Transverse colon (tissue), 4 donors: Measurements from ENCODE around the gene MAPRE2.

Experiments
- POLR2A ChIP-seq: fragments of 450-650 bp; IDR thresholded peaks from one replicate; pipeline ENCODE4 v1.6.1; 2016; ENCODE audit warnings: antibody characterized with exemption, mild to moderate bottlenecking, moderate library complexity
- POLR2AphosphoS5 ChIP-seq, 3 donors: sonication (generic); formaldehyde crosslinking; IDR thresholded peaks; one replicate each; pipeline ENCODE4 v1.6.1; 2016; ENCODE audit warnings: antibody characterized with exemption in 3 of 3
- TF ChIP-seq, protein P1 (sequence below), 5 experiments: fragments of 200-600 bp in 3 of 5; fragments of 450-650 bp in 2 of 5; sonication (generic) in 3 of 5; IDR thresholded peaks; 1 replicate in 2 of 5; 2 replicates in 3 of 5; pipeline ENCODE4 v1.5.1; 2016 to 2017; ENCODE audit warnings: antibody characterized with exemption in 5 of 5, inconsistent platforms in 3 of 5, mild to moderate bottlenecking in 2 of 5, moderate library complexity in 1 of 5

DNA sequence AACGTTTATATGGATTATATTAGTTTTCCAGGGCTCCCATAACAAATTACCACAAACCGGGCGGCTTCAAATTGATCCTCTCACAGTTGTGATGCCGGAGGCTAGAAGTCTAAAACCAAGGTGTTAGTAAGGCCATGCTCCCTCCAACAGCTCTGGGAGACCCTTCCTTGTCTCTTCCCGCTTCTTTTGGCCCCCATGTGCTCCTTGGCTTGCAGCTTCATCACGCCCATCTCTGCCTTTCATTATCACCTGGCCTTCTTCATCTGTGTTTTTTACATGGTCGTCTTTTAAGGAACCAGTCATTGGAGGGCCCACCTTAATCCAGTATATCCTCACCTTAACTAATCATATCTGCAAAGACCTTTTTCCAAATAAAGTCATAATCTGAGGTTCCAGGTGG is 13.9 kb downstream of the MAPRE2 start:
- TF ChIP-seq, protein P1, sequence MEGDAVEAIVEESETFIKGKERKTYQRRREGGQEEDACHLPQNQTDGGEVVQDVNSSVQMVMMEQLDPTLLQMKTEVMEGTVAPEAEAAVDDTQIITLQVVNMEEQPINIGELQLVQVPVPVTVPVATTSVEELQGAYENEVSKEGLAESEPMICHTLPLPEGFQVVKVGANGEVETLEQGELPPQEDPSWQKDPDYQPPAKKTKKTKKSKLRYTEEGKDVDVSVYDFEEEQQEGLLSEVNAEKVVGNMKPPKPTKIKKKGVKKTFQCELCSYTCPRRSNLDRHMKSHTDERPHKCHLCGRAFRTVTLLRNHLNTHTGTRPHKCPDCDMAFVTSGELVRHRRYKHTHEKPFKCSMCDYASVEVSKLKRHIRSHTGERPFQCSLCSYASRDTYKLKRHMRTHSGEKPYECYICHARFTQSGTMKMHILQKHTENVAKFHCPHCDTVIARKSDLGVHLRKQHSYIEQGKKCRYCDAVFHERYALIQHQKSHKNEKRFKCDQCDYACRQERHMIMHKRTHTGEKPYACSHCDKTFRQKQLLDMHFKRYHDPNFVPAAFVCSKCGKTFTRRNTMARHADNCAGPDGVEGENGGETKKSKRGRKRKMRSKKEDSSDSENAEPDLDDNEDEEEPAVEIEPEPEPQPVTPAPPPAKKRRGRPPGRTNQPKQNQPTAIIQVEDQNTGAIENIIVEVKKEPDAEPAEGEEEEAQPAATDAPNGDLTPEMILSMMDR (IDR thresholded peaks at IDR 0.05), result no peak
- TF ChIP-seq POLR2A (no peak), POLR2AphosphoS5 (IDR thresholded peaks at IDR 0.05) (no peak)
